Fibroblast of skin of back (primary cell): Measurements from ENCODE around the gene DNAJC5G.
A peak's percentile ranks its signal among the peaks of the same experiment; 100 is the strongest.
"Not testable (repeated sequence)": the region's sequence is repeated elsewhere in the genome, so short reads cannot be mapped to it uniquely, and the experiment has no call there.

ENCODE experiments used
- DNase-seq: peaks from one replicate; pipeline ENCODE4 v3.0.0-alpha.2; 2013

The DNAJC5G gene

GRCh38 chr2:27255187-27255586 lies 20.0 kb upstream of the DNAJC5G start:
- no peak for DNase-seq

- DNase-seq: peak; percentile 88
These were observed 19.6 kb upstream of the DNAJC5G start for GRCh38 chr2:27255660-27256059.

DNA sequence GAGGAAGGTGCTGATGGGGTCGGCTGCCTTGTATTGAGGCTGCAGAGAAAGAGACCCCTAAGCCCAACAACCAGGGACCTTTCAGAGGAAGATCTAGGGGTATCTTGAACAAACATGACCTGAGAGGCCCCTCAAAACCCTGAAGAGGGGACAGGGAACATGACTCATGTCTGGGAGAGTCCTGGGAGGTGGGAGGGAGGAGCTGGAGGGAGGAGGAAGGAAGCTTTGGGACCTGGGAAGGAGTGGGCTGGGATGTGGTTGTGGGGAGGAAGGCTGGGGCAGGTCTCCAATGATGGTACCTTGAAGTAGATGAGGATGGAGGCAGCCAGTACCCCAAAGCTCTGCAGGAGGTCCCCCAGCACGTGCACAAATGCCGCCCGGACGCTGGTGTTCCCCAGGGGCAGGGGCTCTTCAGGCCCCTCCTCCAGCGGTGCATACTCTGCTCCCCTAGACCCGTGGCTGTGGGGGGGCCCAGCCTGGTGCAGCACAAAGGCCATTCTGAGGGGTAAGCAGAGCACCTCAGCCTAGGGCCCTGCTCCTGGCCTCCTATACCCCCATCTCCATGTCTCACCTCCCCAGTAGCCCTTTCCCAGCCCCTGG lies 18.3 kb upstream of the DNAJC5G start:
- DNase-seq: no peak

GRCh38 chr2:27258051-27258450 lies 17.2 kb upstream of the DNAJC5G start:
- no peak for DNase-seq

GRCh38 chr2:27261241-27261925 lies 13.8 kb upstream of the DNAJC5G start:
- no peak for DNase-seq

DNA sequence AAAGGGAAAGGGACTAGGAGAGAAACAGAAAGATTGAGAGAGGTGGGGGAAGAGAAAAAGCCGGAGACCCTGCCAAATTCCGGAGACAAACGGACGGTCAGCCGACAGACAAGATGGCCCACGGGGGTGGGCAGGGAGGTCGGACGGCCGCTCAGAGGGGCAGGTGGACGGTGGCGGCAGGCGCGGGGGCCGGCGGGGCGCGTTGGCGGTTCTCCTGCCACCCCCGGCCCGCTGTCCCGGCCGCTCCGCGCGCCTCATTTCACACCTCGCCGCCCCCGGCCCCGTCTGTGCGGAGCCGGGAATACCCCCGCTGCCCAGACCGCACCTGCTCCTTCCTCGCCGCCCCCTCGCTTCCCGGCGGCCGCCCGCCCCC lies 13.3 kb upstream of the DNAJC5G start:
- no peak for DNase-seq

- DNase-seq: peak; percentile 29
These were observed 12.6 kb upstream of the DNAJC5G start, which contains the start of gene SLC30A3 for GRCh38 chr2:27262379-27263286. SLC30A3 (minus strand) TSS chr2:27263047; CDS start chr2:27262906, 141 bp downstream.

- no peak for DNase-seq
These were observed 11.7 kb upstream of the DNAJC5G start for GRCh38 chr2:27263287-27264252.

DNA sequence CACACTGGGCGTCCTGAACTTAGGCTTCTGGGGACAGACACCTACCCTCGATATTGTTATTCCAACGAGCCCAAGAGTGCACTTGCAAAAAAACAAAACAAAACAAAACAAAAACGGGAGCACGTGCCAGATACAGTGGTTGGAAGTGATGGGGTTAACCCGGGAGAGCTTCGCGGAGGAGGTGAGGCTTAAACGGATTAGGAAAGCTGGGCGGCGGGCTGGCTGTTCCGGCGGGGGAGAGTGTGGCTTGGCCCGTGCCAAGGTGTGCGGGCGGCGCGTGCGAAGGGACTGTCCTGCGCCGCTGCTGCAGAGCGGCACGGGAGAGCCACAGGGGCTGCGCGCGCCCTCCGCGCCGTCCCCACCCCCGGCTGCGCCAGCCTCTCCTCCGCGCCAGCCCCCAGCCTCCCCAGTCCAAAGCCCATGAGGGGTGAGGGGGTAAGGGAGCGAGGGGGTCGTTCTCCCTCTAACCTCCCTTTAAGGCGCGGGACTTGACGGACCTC lies 10.9 kb upstream of the DNAJC5G start:
- no peak for DNase-seq

GRCh38 chr2:27264753-27265535 lies 10.3 kb upstream of the DNAJC5G start:
- peak; percentile 67 for DNase-seq

- no peak for DNase-seq
These were observed 9.7 kb upstream of the DNAJC5G start for GRCh38 chr2:27265536-27265870.

DNA sequence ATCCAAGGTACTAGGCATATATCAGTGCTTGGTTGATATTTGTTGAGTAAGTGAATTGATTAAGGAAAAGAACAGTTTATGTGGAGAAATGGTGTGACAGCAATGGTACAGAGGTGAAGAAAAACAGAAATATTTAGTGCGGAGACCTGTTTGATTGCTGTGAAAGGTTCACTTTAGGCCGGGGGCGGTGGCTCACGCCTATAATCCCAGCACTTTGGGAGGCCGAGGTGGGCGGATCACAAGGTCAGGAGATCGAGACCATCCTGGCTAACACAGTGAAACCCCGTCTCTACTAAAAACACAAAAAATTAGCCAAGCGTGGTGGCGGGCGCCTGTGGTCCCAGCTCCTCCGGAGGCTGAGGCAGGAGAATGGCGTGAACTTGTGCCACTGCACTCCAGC lies 6.9 kb upstream of the DNAJC5G start:
- not testable (repeated sequence) for DNase-seq

GRCh38 chr2:27270131-27270530 lies 5.1 kb upstream of the DNAJC5G start:
- no peak for DNase-seq

DNA sequence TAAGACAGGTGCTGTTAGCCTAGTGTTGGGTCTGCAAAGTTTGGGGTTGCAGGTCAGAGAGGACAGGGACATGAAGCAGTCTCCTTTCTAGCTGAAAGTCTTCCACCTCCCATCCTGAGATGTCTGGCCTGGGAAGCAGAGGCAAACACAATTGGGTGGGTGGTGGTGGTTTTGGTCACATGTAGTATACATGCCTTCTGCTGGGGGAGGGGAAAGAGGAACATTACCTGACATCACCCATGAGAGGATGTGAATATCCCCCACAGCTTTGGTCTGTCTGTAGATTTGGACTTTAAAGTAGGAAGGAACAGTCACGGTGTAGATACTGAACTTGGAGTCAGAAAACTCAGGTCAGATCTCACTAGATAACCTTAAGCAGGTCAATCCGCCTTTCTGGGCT lies 4.6 kb upstream of the DNAJC5G start:
- DNase-seq: no peak

DNA sequence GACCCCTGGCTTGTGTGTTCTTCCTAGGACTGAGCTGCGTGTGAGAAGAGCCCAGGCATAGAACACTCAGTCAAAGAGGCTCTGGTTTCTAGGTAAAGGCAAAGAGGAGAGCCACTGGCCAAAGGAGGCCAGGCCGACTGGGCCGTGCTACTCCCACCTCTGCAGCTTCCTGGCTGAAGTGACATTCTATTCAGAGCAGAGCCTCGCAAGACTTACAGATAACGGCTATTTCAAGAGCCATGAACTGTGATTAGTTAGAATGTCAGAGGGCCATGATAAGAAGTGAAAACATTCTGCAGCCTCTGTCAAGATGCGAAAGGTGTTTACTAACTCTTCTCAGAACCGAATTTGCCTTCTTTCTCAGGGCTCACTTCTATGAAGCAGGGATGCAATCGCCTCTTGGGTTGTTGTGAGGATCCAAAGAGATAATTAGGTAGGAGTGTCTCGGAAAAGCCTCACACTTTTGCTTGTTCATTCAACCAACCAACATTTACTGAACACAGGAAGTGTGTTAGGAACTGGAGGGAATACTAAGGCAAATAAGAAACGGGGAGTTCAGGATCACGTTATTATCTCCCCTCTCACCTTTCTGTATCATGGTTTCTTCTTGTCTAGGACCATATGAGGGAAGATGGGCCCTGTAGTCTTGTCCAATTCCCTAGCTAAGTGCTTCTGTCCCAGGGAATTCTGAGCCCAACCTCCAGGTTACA lies 3.4 kb upstream of the DNAJC5G start:
- DNase-seq: no peak

DNA sequence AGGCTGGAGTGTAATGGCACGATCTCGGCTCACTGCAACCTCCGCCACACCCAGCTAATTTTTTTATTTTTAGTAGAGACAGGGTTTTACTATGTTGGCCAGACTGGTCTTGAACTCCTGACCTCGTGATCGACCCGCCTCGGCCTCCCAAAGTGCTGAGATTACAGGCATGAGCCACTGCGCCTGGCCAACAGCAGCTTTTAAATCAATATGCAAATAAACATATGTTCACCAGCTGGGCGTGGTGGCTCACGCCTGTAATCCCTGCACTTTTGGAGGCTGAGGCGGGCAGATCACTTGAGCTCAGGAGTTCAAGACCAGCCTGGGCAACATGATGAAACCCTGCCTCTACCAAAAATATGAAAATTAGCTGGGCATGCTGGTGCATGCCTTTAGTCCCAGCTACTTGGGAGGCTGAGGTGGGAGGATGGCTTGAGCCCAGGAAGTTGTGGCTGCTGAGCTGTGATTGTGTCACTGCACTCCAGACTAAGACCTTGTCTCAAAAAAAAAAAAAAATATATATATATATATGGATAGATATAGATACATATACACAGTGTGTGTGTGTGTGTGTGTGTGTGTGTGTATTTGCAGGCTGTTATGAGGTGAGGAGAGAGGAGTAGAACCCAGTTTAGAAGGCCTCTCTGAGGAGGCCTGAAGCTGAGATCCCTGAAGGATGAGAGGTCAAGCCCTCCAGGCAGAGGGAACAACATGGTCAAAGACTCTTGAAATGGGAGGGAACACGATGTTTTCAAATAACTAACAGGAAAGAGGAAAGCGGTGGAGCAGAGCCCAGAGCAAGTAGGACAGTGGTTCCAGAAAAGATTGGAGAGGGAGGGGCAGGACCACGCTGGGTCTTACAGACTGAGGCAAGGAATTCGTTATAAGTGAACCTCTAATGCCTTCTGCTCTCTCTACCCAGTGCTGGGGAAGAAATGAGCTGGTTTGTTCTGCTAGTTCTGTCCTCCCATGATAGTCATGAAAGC lies 2.4 kb upstream of the DNAJC5G start:
- DNase-seq: not testable (repeated sequence)

DNA sequence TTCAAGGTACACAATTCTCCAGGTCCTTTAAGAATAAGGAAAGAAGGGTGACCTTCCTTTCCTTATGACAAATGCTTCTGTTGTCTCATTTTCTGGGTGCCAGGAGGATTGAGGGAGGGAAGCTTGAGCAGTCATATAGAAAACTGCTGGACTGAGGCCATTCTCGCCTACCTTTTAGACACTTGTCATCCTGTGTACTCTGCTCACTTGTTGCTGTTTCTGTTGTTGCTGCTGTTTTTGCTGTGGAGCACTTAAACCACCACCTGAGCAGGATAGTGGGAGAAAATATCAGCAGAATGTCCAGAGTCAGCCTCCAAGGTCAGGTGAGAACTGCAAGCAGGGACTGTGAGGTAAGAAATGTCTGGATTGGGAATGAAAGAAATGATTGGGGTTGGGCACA lies 2.8 kb downstream of the DNAJC5G start:
- no peak for DNase-seq

DNA sequence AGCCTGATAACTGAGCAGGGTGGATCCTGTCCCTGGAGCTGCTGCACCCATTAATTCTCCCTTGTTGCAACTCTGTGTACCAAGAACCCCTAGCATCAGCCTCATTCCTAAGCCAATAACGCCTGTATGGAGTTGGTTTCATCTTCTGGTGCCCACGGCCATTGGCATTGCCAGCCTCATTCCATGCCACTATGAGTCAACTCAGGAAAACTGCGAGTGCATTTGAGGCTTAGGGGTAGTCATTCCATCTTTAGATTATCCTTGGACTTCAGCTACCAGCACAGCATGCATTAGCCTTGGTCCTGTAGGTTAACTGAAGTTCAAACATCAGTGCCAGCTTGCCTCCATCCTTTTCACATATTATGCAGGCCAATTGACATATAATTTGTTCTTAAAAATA lies 5.6 kb downstream of the DNAJC5G start:
- no peak for DNase-seq

- no peak for DNase-seq
These were observed 6.2 kb downstream of the DNAJC5G start for GRCh38 chr2:27281442-27281841.
